Activated CD4-positive, alpha-beta T cell treated with anti-CD3 and anti-CD28 coated beads, Interleukin-2, amount 50 U/mL, for 24 hours (primary cell): Measurements from ENCODE around the gene CD46.
"Not testable (repeated sequence)": the region's sequence is repeated elsewhere in the genome, so short reads cannot be mapped to it uniquely, and the experiment has no call there.

Experiments
- DNase-seq, 2 donors: peaks; one replicate each; pipeline ENCODE4 v3.0.0-alpha.2; 2020; ENCODE audit warnings: low read depth in 1 of 2, low spot score in 1 of 2

The CD46 gene

GRCh38 chr1:207751790-207752455 is at the start of gene CD46:
Gene CD46 (plus strand): TSS chr1:207752054. CDS start chr1:207752213, 159 bp downstream.
- peak; percentile 78 to 90 for DNase-seq

GRCh38 chr1:207702317-207702716 is 49.5 kb upstream of the CD46 start:
- DNase-seq: no peak

- no peak for DNase-seq
Measured at GRCh38 chr1:207703712-207704111, 48.1 kb upstream of the CD46 start.

GRCh38 chr1:207708004-207708403 is 43.9 kb upstream of the CD46 start:
- not testable (repeated sequence) for DNase-seq

- no peak for DNase-seq
Measured at GRCh38 chr1:207711285-207711684, 40.6 kb upstream of the CD46 start.

- not testable (repeated sequence) for DNase-seq
Measured at GRCh38 chr1:207712701-207713100, 39.2 kb upstream of the CD46 start.

- no peak for DNase-seq
Measured at GRCh38 chr1:207713529-207713928, 38.3 kb upstream of the CD46 start.

- no peak for DNase-seq
Measured at GRCh38 chr1:207719234-207719633, 32.6 kb upstream of the CD46 start.

- DNase-seq: not testable (repeated sequence)
Measured at GRCh38 chr1:207728200-207728858, 23.5 kb upstream of the CD46 start.

GRCh38 chr1:207737503-207738157 is 14.2 kb upstream of the CD46 start:
- not testable (repeated sequence) for DNase-seq

GRCh38 chr1:207738158-207738659 is 13.6 kb upstream of the CD46 start:
- not testable (repeated sequence) for DNase-seq

GRCh38 chr1:207740207-207740606 is 11.6 kb upstream of the CD46 start:
- DNase-seq: no peak

GRCh38 chr1:207742850-207743555 is 8.9 kb upstream of the CD46 start:
- DNase-seq: no peak

- no peak for DNase-seq
Measured at GRCh38 chr1:207744000-207744534, 7.8 kb upstream of the CD46 start.

- DNase-seq: no peak
Measured at GRCh38 chr1:207745285-207745684, 6.6 kb upstream of the CD46 start.

GRCh38 chr1:207745839-207746767 is 5.8 kb upstream of the CD46 start:
- no peak for DNase-seq

- DNase-seq: no peak
Measured at GRCh38 chr1:207747627-207748492, 4.0 kb upstream of the CD46 start.

GRCh38 chr1:207748737-207749528 is 2.9 kb upstream of the CD46 start:
- DNase-seq: no peak
